ENCODE data around the gene DMGDH.

The DMGDH gene

GRCh38 chr5:79069488-79070349 is at the start of gene DMGDH, which contains the start of gene BHMT2:
Gene DMGDH, minus strand, starts transcription at chr5:79069674. Its CDS starts 54 bp downstream, at chr5:79069620.
Gene BHMT2, plus strand, starts transcription at chr5:79069767. Its CDS starts 16 bp downstream, at chr5:79069783.
- DNase-seq (ENCODE audit: low read depth in 1 of 2, low spot score in 1 of 2): no peak

GRCh38 chr5:79112703-79113058 is 43.2 kb upstream of the DMGDH start:
- no peak for DNase-seq (ENCODE audit: low read depth in 1 of 2, low spot score in 1 of 2)

- DNase-seq (ENCODE audit: low read depth in 1 of 2, low spot score in 1 of 2): no peak
Measured at GRCh38 chr5:79111960-79112702, 42.7 kb upstream of the DMGDH start.

GRCh38 chr5:79111387-79111959 is 42.0 kb upstream of the DMGDH start, which contains the start of gene BHMT:
Gene BHMT, plus strand, starts transcription at chr5:79111809. Its CDS starts 77 bp downstream, at chr5:79111886.
- no peak for DNase-seq (ENCODE audit: low read depth in 1 of 2, low spot score in 1 of 2)

- DNase-seq (ENCODE audit: low read depth in 1 of 2, low spot score in 1 of 2): no peak
Measured at GRCh38 chr5:79109527-79110492, 40.3 kb upstream of the DMGDH start.

GRCh38 chr5:79108792-79109191 is 39.3 kb upstream of the DMGDH start:
- DNase-seq (ENCODE audit: low read depth in 1 of 2, low spot score in 1 of 2): no peak

- DNase-seq (ENCODE audit: low read depth in 1 of 2, low spot score in 1 of 2): no peak
Measured at GRCh38 chr5:79108086-79108485, 38.6 kb upstream of the DMGDH start.

- DNase-seq (ENCODE audit: low read depth in 1 of 2, low spot score in 1 of 2): no peak
Measured at GRCh38 chr5:79107020-79107796, 37.7 kb upstream of the DMGDH start.

GRCh38 chr5:79105868-79106267 is 36.4 kb upstream of the DMGDH start:
- DNase-seq (ENCODE audit: low read depth in 1 of 2, low spot score in 1 of 2): no peak

- DNase-seq (ENCODE audit: low read depth in 1 of 2, low spot score in 1 of 2): no peak
Measured at GRCh38 chr5:79093762-79094161, 24.3 kb upstream of the DMGDH start.

GRCh38 chr5:79091064-79091463 is 21.6 kb upstream of the DMGDH start:
- DNase-seq (ENCODE audit: low read depth in 1 of 2, low spot score in 1 of 2): no peak

GRCh38 chr5:79088507-79088906 is 19.0 kb upstream of the DMGDH start:
- DNase-seq (ENCODE audit: low read depth in 1 of 2, low spot score in 1 of 2): no peak

- DNase-seq (ENCODE audit: low read depth in 1 of 2, low spot score in 1 of 2): no peak
Measured at GRCh38 chr5:79086116-79086515, 16.6 kb upstream of the DMGDH start.

- DNase-seq (ENCODE audit: low read depth in 1 of 2, low spot score in 1 of 2): no peak
Measured at GRCh38 chr5:79081779-79082178, 12.3 kb upstream of the DMGDH start.

- DNase-seq (ENCODE audit: low read depth in 1 of 2, low spot score in 1 of 2): no peak
Measured at GRCh38 chr5:79080804-79081203, 11.3 kb upstream of the DMGDH start.

GRCh38 chr5:79077680-79078365 is 8.3 kb upstream of the DMGDH start:
- DNase-seq (ENCODE audit: low read depth in 1 of 2, low spot score in 1 of 2): no peak

GRCh38 chr5:79076819-79077218 is 7.3 kb upstream of the DMGDH start:
- no peak for DNase-seq (ENCODE audit: low read depth in 1 of 2, low spot score in 1 of 2)

GRCh38 chr5:79075646-79076426 is 6.4 kb upstream of the DMGDH start:
- DNase-seq (ENCODE audit: low read depth in 1 of 2, low spot score in 1 of 2): no peak

- DNase-seq (ENCODE audit: low read depth in 1 of 2, low spot score in 1 of 2): no peak
Measured at GRCh38 chr5:79074641-79075040, 5.2 kb upstream of the DMGDH start.

All from activated T-helper 1 cell treated with anti-CD3 and anti-CD28 coated beads, Interleukin-2, amount 50 U/mL, for 16 hours (primary cell).